Globus pallidus (tissue), 1 donor: Measurements from ENCODE around the gene GALNT9.

Experiments used
- DNase-seq: peaks from one replicate; pipeline ENCODE4 v3.0.0-alpha.2; 2015; ENCODE audit warnings: low spot score

Gene GALNT9

DNA sequence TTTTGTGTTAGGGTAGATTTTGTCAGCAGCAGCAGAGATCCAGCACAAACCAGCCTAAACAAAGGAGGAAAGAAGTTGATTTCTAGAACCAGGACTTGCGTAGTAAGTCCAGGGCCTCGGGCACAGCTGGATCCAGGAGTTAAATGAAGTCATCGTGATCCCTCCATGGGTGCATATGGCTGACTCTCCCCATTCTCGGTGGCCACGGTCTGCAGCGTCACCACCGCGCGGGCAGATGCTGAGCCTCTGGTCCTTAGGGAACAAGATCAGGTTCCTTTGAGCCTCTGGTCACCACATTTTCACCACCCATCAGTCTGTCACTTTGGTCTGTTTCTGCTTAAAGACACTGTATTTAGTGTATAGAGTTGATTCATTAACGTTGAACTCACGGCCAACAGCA is 14.8 kb upstream of the GALNT9 start:
- no peak for DNase-seq

DNA sequence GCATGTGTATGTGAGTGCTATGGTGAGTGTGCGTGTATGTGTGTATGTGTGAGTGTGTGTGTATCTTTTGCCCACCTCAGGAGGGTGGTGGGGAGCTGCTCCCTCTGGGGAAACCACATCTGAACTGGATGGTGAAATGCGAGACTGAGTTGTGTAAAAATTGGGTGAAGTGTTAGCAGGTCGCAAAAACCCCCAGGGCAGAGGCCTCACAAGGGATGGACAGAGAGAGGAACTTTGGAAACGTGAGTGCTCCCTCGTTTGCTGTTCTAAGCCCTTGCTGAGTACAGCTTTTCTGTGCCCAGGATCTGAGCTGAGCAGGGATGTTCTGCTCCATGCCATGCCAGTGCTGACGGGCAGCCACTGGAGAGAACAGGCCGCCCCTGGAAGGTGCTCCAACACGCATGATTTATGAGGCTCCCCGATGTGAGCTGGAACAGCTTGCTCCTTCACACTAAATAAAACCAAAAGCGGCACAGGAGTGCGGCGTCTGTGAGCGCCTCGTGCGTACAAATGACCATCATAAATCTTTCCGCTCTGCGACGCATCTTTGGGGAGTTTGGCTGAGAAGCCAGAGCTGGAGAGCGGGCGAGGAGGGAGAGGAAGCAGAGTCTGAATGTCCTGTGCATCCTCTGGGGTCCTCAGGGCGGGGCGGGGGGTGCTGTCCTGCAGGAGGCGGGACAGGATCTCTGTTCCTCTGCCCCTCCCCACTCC is 14.1 kb upstream of the GALNT9 start:
- DNase-seq, result no peak

DNA sequence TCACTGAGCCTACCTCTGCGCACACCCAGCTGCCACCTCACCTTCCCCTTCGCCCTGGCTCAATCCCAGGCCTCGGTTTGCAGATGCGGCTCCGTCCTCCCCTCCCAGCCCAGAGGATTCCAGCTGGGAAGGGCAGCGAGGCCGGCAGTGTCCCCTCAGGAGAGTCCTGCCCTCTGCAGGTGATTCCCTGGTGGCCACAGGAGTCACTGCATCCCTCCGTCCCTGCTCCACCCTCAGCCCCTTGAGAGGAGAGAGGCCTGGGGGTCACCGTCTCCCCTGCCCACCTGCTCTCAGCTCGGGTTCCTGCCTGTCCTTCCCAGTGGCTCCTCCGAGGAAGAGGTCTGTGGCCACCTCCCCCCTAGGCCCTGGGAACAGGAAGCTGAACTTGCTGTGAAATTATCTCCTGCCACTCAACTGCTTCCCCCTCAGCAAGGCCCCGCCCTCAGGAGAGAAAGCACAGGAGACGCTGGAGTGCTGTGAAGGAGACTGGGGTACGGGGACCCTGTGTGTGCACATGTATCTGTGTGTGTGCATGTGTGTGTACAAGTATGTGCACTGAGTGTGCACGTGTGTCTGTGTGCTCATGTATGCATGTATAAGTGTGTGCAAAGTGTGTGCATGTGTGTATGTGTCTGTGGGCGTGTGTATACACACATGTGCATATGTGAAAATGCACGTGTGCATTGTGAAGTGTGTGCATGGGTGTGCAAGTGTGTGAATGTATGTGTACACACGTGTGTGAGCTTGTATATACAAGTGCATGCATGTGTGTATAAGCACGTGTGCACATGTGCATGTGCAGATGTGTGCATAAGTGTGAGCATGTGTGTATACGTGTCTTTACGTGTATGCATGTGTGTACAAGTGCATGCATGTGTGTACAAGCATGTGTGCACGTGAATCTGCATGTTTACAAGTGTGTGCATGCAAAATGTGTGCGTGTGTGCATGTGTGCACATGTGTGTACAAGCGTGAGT is 13.2 kb upstream of the GALNT9 start:
- DNase-seq, result no peak

DNA sequence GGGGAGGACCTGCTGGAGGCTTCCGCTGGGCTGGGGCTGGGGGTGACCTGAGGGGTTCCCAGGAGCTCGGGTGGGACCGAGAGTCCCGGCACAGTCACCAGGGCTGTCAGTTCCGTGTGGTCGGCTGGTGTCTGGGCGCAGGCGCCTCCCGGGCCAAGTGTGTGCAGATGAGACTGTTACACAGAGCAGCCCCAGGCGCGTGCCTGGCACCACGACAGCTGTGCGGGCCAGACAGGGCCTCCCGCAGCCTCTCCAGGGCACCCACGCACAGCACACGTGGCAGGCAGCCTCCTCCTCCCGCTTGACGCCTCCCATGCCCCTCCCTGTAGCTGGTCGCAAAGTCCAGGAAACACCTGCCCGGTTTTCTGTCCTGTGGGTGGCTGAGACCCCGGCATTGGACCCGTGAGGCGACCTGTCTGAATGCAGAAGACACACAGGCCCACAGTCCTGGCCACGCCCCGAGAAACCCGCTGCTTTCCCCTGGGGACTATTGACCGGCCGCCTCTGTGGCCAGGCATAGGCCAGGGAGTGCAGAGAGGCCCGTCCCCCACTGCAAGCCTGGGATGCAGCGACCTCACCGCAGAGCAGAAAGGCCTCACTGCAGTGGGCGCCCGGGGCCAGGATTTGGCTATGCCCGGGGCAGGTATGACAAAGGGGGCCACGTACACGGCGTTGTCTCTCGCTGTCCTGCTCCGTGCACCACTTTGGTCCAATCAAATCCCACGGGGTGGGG is 12.1 kb upstream of the GALNT9 start:
- no peak for DNase-seq

DNA sequence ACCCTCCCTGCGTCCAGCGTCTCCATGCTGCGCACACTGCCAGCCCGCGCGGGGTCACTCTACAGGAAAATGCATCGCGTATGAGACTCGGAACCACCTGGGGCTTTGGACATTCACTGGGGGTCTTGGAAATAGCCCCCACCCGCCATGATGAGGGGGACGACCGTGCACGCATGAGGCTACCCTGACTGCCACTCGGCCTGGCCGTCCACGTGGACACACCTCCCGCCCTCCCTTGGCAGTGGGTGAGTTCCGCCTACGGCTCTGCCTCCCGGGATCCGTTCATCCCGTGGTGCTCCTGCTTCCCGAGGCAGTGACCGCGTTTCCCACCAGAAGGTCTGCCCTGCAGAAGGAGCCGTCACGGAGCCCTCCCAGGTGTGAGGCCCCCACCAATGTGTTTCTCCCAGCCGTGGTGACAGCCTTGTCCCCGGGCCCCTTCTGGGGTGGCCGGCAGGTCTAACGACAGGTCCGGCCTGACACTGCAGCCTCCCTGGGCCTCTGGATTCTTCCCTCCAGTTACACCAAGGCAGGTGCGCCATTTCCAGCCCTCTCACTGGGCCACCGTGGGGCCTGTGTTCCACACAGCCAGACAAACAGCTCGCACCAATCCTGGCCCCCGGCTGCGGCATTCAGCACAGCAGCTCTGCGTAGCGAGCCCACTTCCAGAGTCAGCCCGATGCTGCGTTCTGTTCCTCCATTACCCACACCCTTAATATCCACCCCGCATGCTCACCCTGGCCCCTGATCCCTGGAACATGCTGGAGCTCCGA is 11.1 kb upstream of the GALNT9 start:
- no peak for DNase-seq

DNA sequence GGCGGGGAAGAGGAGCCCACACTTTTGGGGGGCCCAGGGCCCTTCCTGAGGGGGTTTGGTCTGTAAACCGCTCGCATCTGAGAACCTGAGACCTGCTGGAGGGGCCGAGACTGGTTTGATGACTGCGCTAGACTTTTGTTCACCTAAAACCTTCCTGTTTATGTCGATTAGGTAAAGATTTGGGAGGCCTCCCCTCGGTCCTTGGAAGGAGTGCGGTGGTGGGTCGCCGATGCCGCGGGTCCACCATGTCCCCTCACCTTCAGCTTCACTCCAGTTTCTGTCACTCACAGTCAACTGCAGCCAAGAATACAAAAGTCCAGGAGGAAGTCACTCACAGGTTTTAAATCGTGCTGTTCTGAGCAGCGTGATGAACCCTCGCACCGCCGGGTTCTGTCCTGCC is 10.5 kb upstream of the GALNT9 start:
- no peak for DNase-seq

DNA sequence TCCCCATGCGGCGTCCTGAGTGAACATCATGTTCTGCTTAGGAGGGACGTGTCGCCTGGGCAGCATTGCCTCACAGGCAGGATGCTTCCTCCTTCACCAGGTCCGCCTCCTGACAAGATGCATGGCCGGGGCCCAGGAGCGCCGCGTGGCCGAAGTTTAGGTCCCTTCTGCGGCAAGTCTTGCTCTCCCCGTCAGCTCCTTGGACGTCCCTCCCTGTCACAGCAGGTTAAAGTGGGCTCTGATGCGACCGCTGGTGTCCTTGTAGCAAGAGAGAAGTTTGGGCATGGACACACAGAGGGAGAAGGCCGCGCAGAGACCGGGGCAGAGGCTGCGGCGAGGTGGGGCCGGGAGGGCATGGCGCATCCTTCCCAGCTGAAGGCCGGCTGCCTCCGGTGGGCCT is 9.4 kb upstream of the GALNT9 start:
- no peak for DNase-seq

DNA sequence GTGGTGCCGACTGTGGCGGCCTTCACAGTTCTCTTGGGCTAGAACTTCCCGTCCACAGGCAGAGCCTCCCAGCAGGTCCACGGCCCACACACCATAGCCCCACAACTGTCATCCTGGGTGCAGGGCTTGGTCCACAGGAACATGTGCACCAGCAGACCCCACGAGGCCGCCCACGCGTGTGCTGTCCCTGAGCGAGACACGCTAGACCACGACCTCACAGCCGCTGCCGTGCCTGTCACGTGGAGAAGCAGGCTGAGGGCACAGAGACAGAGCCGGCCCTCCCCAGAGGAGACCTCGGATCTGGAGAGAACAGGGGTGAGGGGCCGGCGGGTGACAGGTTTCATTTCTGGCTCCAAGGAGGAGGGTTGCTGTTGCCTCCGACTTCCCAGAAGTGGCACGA is 8.9 kb upstream of the GALNT9 start:
- no peak for DNase-seq

DNA sequence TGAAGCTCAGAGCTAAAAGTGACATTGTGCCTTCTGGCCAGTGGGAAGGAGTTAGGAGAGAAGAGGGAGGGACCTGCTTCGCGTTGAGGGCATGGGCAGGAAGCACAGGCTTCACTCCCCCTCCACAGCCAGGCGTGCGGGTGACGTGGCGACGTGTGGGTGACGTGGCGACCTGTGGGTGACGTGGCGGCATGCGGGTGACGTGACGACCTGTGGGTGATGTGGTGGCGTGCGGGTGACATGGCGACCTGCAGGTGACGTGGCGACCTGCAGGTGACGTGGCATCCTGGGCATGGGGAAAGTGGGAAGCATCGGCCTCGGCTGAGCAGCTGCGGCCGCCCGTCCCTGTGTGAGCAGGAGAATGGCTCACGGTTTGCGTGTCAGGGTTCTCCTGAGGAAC is 8.2 kb upstream of the GALNT9 start:
- no peak for DNase-seq

DNA sequence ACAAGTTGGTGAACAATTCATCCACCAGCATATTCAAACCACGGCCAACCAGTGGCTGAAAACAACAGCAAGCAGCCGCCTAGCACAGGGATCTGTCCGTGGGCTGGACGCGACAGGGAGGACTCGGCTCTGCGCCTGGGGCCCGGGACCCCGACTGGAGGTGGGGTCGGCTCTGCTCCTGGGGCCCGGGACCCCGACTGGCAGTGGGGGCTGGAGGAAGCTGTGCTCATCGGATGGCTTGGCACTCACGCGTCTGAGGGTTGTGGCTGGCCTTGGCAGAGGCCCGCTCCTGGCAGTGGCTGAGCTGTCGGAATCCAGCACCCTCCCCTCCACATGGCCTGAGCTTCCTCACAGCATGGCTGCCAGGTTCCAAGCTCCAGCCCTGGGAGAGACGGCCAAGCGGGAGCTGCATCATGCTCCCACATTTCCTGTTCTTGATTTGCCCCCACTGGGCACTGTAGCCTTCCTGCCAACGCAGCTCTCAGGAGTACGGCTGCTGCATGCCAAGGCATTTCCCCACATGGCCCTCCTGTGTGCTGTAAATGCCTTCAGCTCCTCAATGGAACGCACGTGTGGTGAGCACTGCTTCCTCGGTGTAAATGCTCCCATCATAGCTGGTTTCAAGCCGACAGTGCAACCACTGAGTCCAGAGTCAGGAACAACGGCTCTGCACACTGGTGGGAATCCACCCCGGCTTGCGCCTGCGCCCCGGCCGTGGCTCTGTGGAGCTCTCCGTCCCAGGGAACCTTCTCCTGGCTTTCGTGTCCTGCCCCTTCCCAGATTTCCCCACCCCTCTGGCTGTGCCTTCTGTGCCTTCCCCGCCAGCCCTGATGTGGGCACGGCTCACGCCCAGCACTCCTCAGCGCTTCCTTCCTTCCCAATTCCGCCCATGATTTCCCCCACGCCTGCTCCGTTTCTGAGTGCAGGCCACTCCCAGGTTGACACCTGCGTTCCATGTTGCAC is 7.3 kb upstream of the GALNT9 start:
- DNase-seq, result peak; percentile 11

DNA sequence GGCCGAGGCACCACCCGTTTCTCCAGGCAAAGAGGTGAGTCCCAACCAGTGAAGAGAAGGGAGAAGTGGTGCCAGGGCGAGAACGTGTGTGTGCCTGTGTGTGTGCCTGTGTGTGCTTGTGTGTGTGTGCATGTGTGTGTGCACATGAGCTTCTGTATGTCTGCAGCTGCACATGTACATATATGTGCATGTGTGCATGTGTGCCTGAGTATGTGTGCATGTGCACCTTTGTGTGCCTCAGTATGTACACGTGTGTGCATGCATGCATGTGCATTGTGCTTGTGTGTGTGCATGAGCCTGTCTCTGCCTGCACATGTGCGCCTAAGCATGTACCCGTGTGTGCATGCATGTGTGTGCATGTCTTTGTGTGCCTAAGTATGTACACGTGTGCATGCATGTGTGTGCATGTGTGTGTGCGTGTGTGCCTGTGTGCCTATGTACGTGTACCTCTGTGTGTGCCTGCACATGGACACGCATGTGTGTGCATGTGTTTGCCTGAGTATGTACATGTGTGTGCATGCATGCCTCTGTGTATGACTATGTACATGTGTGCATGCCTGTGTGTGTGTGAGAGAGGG is 5.9 kb upstream of the GALNT9 start:
- no peak for DNase-seq

DNA sequence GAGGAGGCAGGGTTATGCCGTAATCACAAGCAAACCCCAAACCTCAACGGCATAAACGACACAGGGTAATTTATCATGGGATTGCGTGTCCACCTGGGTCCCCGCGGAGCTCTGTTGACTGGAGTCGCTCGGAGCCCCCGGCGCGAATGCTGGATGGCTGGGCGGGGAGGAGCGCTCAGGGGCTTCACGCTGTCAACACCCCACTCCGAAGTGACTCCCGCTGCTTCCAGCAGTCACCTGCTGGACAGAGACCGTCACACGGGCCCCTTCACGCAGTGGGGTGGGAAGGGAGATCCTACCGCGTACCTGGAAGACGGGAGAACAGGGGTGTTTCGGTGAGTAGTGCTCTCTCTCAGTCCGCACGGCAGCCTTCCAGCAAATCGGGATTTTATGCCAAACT is 4.4 kb upstream of the GALNT9 start:
- DNase-seq, result no peak

DNA sequence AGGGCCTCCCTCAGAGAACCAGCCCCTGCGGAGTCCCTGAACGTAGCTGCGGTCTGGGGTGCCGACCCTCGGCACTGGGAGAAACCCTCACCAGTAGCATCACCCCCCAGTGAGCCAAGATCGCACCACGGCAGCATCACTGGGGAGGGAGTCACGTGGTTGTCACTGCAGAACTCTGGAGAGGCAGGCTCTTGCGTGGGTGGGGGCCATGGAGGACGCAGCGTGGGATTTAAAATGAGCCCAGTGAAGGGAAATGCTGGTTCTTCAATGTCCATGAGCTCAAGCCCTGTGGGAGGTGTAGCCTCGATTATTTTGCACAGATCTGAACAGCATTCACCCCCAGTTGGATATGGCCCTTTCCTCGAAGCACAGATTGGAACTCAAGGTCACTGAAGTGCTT is 3.9 kb upstream of the GALNT9 start:
- DNase-seq, result no peak

DNA sequence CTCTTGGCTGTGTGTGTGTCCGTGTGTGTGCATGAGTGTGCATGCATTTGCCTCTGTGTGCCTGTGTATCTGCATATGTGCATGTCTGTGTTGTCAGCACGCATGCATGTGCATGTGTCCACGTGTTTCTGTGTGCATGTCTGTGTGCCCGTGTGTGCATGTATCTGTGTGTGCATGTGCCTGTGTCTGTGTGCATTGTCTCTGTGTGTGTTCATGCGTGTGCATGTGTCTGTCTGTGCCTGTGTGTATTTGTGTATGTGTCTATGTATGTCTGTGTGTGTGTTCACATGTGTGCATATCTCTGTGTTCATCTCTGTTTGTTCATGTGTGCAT is 1.1 kb upstream of the GALNT9 start:
- no peak for DNase-seq

DNA sequence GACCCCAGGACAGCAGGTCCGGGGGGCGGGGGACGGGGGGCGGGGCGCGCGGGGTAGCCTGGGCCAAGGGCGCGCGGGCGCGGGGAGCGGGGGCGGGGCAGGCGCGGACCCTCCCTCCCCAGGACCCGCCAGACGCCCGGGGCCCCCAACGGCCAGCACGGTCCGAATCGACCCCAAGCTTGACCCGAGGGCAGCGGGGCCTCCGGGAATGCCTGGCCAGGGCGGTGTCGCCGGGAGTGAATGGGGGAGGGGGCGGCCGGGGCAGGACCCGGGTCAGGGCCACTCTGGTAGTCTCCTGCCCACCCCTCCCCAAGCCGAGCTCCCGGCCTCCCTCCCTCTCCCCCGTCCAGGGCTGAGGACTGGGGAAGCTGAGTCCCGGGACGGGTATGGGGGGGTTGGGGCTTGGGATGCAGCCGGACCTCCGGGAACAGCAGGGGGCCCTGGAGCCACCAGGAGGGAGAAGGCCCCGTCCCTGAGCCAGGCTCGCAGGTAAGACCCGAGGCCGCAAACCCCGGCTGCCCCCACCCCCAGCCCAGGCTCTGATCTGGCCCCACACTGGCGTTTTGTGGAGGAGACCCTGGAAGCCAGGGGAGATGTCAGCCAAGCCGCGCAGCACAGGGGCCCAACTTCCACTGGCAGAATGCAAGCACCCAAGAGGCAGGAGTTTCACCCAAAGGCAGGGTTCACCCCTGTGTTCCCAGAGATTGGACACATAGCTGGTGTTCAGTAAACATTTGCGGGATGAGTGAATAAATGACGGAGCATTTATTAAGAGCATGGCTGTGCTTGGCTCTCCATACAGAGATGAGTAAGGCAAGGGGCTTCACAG is 545 bp upstream of the GALNT9 start:
- DNase-seq, result no peak

DNA sequence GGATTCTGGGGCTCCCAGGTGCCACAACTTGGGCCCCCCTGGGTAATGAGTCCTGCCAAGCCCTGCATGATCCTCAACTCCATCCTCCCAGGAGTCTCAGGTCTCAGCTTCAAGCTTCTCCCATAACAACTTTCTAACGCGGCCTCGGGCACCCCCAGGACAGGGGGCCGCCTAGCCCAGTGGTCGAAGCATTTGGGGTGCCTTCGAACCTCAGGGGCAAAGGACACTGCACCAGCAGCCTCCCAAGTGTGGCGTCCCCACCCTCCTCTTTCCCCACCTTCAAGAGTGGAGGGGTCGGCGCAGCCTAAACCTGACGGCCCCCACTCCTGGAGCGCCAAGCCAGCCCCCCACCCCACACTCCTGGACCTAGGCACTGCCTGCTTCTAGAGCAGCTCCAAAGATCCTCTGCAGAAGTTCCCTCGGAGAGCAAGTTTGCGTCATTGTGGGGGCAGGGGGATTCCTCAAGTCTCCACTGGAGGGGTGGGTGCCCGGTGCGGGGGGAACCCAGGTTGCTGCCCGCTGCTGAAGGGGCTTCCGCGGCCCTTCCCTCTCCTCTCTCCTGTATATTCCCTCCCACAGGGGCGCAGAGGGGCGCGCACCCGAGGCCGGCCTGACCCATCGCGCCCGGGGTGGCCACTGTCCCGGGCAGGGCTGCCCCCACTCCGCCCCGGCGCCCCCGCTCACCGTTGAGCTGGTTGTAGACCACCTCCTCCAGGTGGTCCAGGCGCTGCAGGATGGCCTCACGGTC is 933 bp downstream of the GALNT9 start:
- no peak for DNase-seq

DNA sequence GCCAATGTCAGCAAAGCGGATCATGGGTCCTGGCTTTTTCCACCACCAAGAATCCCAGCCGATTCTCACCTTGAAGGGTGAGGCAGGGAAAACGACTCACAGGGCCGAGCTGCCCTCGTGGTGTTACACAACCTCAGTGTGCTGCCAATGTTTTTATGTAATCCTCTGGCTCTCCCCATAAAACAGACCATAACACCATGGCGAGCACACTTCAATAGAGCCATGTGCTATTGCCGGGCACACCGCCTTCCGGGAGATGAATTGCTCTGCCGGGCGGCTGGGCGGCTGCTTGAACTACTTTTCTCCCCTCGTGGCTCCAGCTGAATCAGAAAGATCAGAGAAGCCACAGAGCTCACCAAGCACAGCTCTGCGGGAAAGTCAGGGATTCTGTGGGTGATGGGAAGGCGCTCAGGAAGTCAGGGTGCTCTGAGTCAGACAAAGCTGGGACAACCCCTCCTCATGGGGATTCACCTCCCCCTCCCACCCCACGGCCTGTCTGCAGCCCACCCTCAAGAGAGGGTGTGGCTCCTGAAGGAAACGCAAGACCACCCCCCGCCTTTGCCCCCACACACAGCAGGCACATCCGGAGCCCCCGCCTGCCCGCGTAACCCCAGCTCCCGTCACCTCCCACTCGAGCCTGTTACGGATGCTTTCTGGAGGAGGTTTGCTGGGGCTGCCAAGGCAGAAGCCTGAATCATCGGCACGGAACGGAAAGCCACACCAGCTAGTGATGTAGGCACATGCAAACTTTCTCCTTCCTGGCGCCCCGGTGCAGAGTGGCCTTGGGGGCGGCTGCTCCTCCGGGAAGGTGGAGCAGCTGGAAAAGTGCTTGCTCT is 1.8 kb downstream of the GALNT9 start:
- DNase-seq, result peak; percentile 31

DNA sequence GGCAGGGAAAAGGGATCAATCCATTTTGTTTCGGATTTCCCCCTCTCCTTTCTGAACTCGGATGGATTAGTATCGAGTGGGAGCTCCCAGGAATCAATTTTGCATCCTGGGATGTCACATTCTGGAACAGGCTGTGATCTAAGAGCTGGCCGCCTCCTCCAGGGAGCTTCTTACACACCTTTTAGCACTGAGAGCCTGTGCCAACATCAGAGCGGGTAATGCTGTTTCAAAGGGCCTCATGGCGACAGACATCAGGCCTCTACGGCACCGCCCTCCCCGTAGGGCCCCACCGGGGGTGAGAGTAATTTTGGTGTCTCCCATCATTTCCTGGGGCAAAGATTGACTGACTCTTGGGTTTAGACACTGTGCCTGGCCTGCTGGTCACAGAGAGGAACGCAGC is 2.7 kb downstream of the GALNT9 start:
- DNase-seq, result no peak
